Astrocyte (in vitro differentiated cells and primary cell): Measurements from ENCODE around the gene FSTL3.

Source experiments
- CTCF ChIP-seq: IDR thresholded peaks from 2 replicates; pipeline ENCODE4 v1.5.1; 2011; ENCODE audit warnings: low read depth, mild to moderate bottlenecking, inconsistent platforms, low read length, moderate library complexity; ENCODE audit not compliant: insufficient read depth
- EZH2 ChIP-seq: IDR thresholded peaks from 2 replicates; pipeline ENCODE4 v1.6.1; 2012; ENCODE audit warnings: mild to moderate bottlenecking, low read length, inconsistent platforms; ENCODE audit not compliant: insufficient read depth

GRCh38 chr19:640606-641189 lies 35.5 kb upstream of the FSTL3 start:
- TF ChIP-seq CTCF = no peak
- no peak for TF ChIP-seq EZH2
